ENCODE data around the gene OR5B12.
"Not testable (repeated sequence)": the region's sequence is repeated elsewhere in the genome, so short reads cannot be mapped to it uniquely, and the experiment has no call there.

Gene OR5B12

GRCh38 chr11:58442136-58442535 lies at the start of gene OR5B12:
Gene OR5B12, minus strand, starts transcription at chr11:58442236. Its CDS starts 2,085 bp downstream, at chr11:58440151.
- DNase-seq (ENCODE audit: extremely low spot score, insufficient read length, low read depth) = no peak
- FAIRE-seq = no peak

GRCh38 chr11:58490827-58491226 lies 48.8 kb upstream of the OR5B12 start:
- no peak for DNase-seq (ENCODE audit: extremely low spot score, insufficient read length, low read depth)
- no peak for FAIRE-seq

GRCh38 chr11:58487170-58487569 lies 45.1 kb upstream of the OR5B12 start:
- DNase-seq (ENCODE audit: extremely low spot score, insufficient read length, low read depth) = no peak
- FAIRE-seq = no peak

- FAIRE-seq (no peak), DNase-seq (ENCODE audit: extremely low spot score, insufficient read length, low read depth) (no peak)
Observed at GRCh38 chr11:58485961-58486360, 43.9 kb upstream of the OR5B12 start.

DNA sequence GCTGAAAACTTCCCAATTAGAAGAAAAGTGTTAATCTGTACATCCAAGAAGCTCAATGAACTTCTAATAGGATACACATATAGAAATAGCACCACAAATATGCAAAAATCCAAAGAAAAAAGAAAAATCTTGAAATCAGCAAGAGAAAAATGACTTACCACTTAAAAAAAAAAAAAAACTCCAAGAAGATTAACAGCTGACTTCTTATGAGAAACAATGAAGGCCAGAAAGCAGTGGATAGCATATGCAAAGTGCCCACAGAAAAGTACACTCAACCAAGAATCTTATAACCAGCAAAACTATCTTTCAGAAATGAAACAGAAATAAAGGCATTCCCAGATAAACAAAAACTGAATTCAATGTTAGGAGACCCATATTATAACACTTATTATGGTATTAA lies 29.9 kb upstream of the OR5B12 start:
- DNase-seq (ENCODE audit: extremely low spot score, insufficient read length, low read depth) (no peak), FAIRE-seq (no peak)

GRCh38 chr11:58466293-58466692 lies 24.3 kb upstream of the OR5B12 start:
- DNase-seq (ENCODE audit: extremely low spot score, insufficient read length, low read depth) (no peak), FAIRE-seq (no peak)

DNA sequence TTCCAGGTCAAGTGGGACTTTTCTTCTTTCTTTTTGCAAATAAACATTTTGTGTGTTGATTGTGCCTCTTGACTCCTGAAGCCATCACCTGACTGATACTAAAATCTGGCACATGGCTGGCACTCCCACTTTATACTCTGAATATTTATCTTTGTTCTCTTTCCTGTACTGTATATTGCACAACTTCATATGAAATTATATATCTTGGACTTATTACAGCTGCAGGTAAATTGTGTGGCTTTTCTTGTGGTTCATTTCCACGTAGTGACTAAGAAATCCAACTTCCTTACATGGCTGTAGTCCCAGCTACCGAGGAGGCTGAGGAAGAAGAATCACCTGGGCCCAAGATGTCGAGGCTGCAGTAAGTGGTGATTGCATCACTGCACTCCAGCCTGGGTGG lies 23.7 kb upstream of the OR5B12 start:
- DNase-seq (ENCODE audit: extremely low spot score, insufficient read length, low read depth) (no peak), FAIRE-seq (no peak)

GRCh38 chr11:58451585-58451984 lies 9.5 kb upstream of the OR5B12 start:
- FAIRE-seq (no peak), DNase-seq (ENCODE audit: extremely low spot score, insufficient read length, low read depth) (no peak)

DNA sequence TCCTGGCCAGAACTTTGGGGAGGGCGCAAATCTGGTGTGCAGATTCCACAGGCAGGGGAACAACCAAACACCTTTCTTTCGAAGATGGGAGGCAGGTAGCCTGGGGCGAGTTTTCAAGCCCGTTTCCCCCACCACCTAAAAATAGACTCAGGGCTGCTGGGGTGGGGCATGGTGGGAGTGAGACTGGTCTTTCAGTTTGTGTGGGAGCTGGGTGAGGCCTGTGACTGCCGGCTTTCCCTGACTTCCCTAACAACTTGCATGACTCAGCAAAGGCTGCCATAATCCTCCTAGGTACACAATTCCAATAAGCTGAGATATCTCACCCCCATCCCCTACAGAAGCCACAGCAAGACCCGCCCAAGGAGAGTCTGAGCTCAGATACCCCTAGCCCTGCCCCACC lies 4.3 kb upstream of the OR5B12 start:
- DNase-seq (ENCODE audit: extremely low spot score, insufficient read length, low read depth) (no peak), FAIRE-seq (no peak)

GRCh38 chr11:58444300-58444699 lies 2.3 kb upstream of the OR5B12 start:
- FAIRE-seq = no peak

DNA sequence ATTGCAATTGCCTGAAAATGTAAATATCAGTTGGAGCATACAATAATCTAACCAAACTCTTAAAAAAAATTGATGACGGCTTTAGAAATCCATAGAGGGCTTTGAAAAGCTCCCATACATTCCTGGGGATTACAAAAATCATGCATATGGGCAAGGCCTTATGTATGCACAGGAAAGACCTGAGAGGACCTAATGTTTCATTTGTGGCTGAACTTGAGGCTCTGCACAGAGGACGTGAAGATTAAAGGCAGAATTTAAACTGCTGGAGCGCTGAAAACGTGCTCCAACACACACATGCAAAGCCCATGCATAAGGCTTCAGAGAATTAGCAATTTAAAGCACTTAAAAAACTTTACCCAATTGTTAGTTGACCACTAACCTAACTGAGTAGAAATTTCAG lies 3.5 kb downstream of the OR5B12 start:
- FAIRE-seq = no peak

More at GRCh38 chr11:58444300-58444699, 2.3 kb upstream of the OR5B12 start:
- DNase-seq (ENCODE audit: extremely low spot score, insufficient read length, low read depth) = no peak

GRCh38 chr11:58434217-58434616 lies 7.8 kb downstream of the OR5B12 start:
- FAIRE-seq (no peak), DNase-seq (ENCODE audit: extremely low spot score, insufficient read length, low read depth) (no peak)

More for the DNA sequence above, 3.5 kb downstream of the OR5B12 start:
- DNase-seq (ENCODE audit: extremely low spot score, insufficient read length, low read depth) = no peak

GRCh38 chr11:58433638-58434203 lies 8.3 kb downstream of the OR5B12 start:
- FAIRE-seq (no peak), DNase-seq (ENCODE audit: extremely low spot score, insufficient read length, low read depth) (no peak)

DNA sequence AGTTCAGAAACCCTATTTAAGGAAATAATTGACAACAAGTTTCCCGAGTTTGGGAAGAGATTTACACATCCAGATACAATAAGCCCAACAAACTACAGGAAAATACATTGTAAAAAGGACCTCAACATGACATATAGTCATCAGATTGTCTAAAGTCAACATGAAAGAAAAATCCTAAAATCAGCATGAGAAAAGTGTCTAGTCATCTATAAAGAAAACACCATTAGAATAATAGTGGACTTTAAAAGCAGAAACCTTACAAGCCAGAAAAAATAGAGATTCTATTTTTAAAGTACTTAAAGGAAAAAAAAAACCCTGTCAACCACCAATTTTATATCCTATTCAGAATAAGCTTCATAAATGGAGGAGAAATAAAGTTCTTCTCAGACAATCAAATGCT lies 12.8 kb downstream of the OR5B12 start:
- DNase-seq (ENCODE audit: extremely low spot score, insufficient read length, low read depth) (no peak), FAIRE-seq (no peak)

GRCh38 chr11:58428021-58428420 lies 14.0 kb downstream of the OR5B12 start, which contains the start of gene OR5B2:
Gene OR5B2, minus strand, starts transcription at chr11:58428121. Its CDS starts 4,860 bp downstream, at chr11:58423261.
- DNase-seq (ENCODE audit: extremely low spot score, insufficient read length, low read depth) = no peak
- no peak for FAIRE-seq

- FAIRE-seq (no peak), DNase-seq (ENCODE audit: extremely low spot score, insufficient read length, low read depth) (no peak)
Observed at GRCh38 chr11:58406774-58407173, 35.3 kb downstream of the OR5B12 start, which contains the start of gene OR5B3. Gene OR5B3, minus strand, starts transcription at chr11:58406874. Its CDS starts 3,465 bp downstream, at chr11:58403409.

DNA sequence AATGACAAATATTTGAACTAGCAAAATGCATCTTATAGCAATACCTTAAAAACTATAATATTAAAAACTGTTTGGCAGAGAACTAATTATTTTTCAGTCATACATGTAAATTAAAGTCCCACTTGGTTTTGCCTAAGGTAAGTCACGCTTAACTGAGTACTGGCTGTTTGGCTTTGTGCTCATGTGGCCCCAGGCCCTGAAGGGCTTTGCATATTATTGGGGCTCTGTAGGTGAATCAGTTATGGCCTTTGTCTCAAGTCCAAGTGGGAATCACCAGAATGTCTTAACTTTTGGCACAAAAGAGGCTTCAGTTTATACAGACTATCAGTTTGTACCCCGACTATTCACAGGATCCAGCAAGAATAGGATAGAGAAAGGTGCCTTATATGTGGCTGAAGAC lies 42.4 kb downstream of the OR5B12 start:
- not testable (repeated sequence) for FAIRE-seq; DNase-seq (ENCODE audit: extremely low spot score, insufficient read length, low read depth)

- FAIRE-seq = no peak
- no peak for DNase-seq (ENCODE audit: extremely low spot score, insufficient read length, low read depth)
Observed at GRCh38 chr11:58395581-58395980, 46.5 kb downstream of the OR5B12 start.

DNA sequence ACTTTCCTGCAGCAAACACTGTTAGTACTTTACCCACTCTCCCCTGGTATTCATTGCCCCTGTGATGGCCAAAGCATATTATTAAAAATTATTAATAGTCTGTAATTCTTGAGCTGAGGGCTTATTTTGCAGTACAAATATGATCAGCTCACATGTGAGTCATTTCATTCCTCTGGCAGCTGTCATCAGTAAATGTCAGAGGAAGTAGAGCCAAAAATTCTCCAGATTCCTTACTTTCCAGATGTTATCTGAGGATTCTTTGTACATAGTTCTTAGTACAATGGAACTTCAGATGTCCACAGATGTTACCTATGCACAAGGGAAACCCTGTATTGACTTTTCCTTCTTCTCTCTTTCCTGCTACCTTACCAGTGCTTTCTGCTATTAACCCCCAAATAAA lies 47.8 kb downstream of the OR5B12 start:
- FAIRE-seq (no peak), DNase-seq (ENCODE audit: extremely low spot score, insufficient read length, low read depth) (no peak)

DNA sequence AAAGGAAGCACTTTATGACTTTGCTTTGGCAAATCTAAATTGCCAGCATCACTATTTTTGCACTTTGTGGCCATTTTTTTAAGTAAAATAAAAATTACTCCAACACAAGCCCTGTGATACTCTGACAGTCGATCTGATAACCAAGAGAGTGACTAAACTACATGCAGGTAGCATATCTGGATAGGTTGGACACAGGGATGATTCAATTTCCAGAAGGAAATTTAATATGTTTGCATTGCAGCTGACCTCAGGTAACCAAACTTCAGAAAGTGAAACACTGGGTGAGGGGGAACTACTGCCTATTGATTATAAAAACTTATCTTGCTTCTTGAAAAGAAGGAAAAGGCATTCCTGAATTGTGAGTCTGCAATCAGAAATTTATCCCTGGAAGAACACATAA lies 49.3 kb downstream of the OR5B12 start:
- no peak for FAIRE-seq
- no peak for DNase-seq (ENCODE audit: extremely low spot score, insufficient read length, low read depth)

- FAIRE-seq (no peak), DNase-seq (ENCODE audit: extremely low spot score, insufficient read length, low read depth) (no peak)
Observed at GRCh38 chr11:58391879-58392278, 50.2 kb downstream of the OR5B12 start.

DNA sequence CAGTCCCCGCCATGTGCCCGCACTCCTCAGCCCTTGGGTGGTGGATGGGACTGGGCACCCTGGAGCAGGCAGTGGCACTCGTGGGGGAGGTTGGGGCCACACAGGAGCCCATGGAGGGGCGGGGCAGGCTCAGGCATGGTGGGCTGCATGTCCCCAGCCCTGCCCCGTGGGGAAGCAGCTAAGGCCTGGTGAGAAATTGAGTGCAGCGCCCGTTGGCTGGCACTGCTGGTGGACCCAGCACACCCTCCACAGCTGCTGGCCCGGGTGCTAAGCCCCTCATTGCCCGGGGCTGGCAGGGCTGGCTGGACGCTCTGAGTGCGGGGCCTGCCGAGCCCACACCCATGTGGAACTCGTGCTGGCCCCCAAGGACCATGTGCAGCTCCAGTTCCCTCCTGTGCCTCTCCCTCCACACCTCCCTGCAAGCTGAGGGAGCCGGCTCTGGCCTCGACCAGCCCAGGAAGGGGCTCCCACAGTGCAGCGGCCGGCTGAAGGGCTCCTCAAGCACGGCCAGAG lies 51.4 kb downstream of the OR5B12 start:
- no peak for FAIRE-seq

More for the DNA sequence above, 51.4 kb downstream of the OR5B12 start:
- DNase-seq (ENCODE audit: extremely low spot score, insufficient read length, low read depth) = no peak

All from GM18507 (cell line).